Heart left ventricle (tissue), 16 donors: Measurements from ENCODE around the gene CR1L. TPM values are rescaled to one million over a fixed set of nuclear protein-coding genes. Genes with fewer than 3 reads are reported as not detected.
"Not testable (repeated sequence)": the region's sequence is repeated elsewhere in the genome, so short reads cannot be mapped to it uniquely, and the experiment has no call there.

Experiments used
- ATAC-seq, 4 donors: fragments of 200-7000 bp; cut with Tn5 transposase; one replicate each; pipeline ENCODE4 v1.9.1; 2020 to 2022; ENCODE audit warnings: moderate library complexity in 4 of 4, mild to moderate bottlenecking in 3 of 4, moderate number of reproducible peaks in 1 of 4
- DNase-seq, 5 donors: peaks; one replicate each; pipeline ENCODE4 v3.0.0-alpha.2; 2020
- H3K27ac ChIP-seq, 12 donors: fragments of 200-600 bp; sonication (generic) in 4 of 12; one replicate each; pipeline versions ENCODE4 v1.5.0 to v1.8.0; 2016 to 2022; ENCODE audit warnings: mild to moderate bottlenecking in 2 of 12
- H3K27me3 ChIP-seq, 9 donors: fragments of 200-600 bp; sonication (generic) in 2 of 9; one replicate each; pipeline versions ENCODE4 v1.5.1 to v1.8.0; 2016 to 2022; ENCODE audit warnings: mild to moderate bottlenecking in 3 of 9
- H3K36me3 ChIP-seq, 9 donors: fragments of 200-600 bp; sonication (generic) in 2 of 9; one replicate each; pipeline versions ENCODE4 v1.5.0 to v1.8.0; 2018 to 2022; ENCODE audit warnings: mild to moderate bottlenecking in 2 of 9
- H3K4me1 ChIP-seq, 12 donors: fragments of 200-600 bp; sonication (generic) in 4 of 12; one replicate each; pipeline versions ENCODE4 v1.5.0 to v1.8.0; 2016 to 2022; ENCODE audit warnings: mild to moderate bottlenecking in 3 of 12
- H3K4me3 ChIP-seq, 12 donors: fragments of 200-600 bp; sonication (generic) in 4 of 12; one replicate each; pipeline versions ENCODE4 v1.5.0 to v1.8.0; 2017 to 2022; ENCODE audit warnings: mild to moderate bottlenecking in 9 of 12, moderate library complexity in 4 of 12
- H3K9me3 ChIP-seq, 12 donors: fragments of 200-600 bp; sonication (generic) in 4 of 12; one replicate each; pipeline versions ENCODE4 v1.5.0 to v1.8.0; 2016 to 2022; ENCODE audit warnings: mild to moderate bottlenecking in 1 of 12
- POLR2A ChIP-seq, 2 donors: fragments of 450-650 bp; IDR thresholded peaks; one replicate each; pipeline ENCODE4 v1.6.1; 2017; ENCODE audit warnings: antibody characterized with exemption in 2 of 2, mild to moderate bottlenecking in 2 of 2, moderate library complexity in 2 of 2
- WGBS, 4 donors: extraction: QIAGEN DNeasy Blood & Tissue Kit in 2 of 4; methylation state at CpG; one replicate each; pipeline versions ENCODE4 v1.1.5 to v1.1.7; 2013 to 2018; 5-methylcytosine and 5-hydroxymethylcytosine counted together
- intact Hi-C, 10 donors: fragments of 100-400 bp; cut with DNase I; formaldehyde crosslinking; loops; one replicate each; pipeline versions ENCODE4 v1.11.1 to v1.14.2; 2022
- polyA plus RNA-seq, 2 donors: library from polyadenylated mRNA; stranded (reverse); fragments of 200-250 nt; gene quantifications; one replicate each; pipeline ENCODE4 v1.2.3, GENCODE V29; 2013
- total RNA-seq, 9 donors: library from RNA; depleted of rRNA in 2 of 9; stranded (reverse); fragments of >200 nt in 2 of 9; fragmentation: NEBNext Ultra II Directional in 3 of 9; extraction: Animal tissue kit (Norgen Biotek cat#: 25700) in 3 of 9; gene quantifications; one replicate each; pipeline versions ENCODE4 v1.1.0 to v1.2.4, GENCODE V29; 2016 to 2023
- TF ChIP-seq, protein P1 (sequence below), 12 donors: fragments of 200-600 bp; sonication (generic) in 4 of 12; IDR thresholded peaks; one replicate each; pipeline versions ENCODE4 v1.5.0 to v1.8.0; 2018 to 2022; ENCODE audit warnings: antibody characterized with exemption in 12 of 12, mild to moderate bottlenecking in 5 of 12
- donor health status: ischemic (EF 13 %, LVEDD 7.1; RV severe dilation, severe dysfunction).
- donor health status: healthy with polysubstance abuse.
- donor health status: DM: no; HTN: yes; CAD: no.
- donor health status: DM: no; HTN: no; CAD: no.
- donor health status: ischemic (EF 25% LVEDD 6.9; RV normal size, moderate dysfunction).
- donor health status: ischemic (EF 25% LVEDD 5.7; RV mildly dilated, moderate dysfunction).
- donor health status: healthy.
- donor health status: DM: yes; HTN: yes; CAD: no.
- donor health status: ischemic (EF 35%, LVEDD 5.7; RV mildly dilated, moderate dysfunction).
- donor health status: nonischemic (EF 11% LVEDD 7.7; RV severe dilation, severe dysfunction).
- donor health status: DM: yes; HTN: yes; CAD: no.
- donor health status: PGD.
- donor health status: ischemic (EF 29% LVEDD 5.4; RV normal size, mild dysfunction).
- donor health status: nonischemic (EF 23%, LVEDD 6.1; RV moderate dilation, normal function).

Gene CR1L
- total and polyA plus RNA-seq, 11 donors = 0.41 to 1.1 TPM; not detected in 9

DNA sequence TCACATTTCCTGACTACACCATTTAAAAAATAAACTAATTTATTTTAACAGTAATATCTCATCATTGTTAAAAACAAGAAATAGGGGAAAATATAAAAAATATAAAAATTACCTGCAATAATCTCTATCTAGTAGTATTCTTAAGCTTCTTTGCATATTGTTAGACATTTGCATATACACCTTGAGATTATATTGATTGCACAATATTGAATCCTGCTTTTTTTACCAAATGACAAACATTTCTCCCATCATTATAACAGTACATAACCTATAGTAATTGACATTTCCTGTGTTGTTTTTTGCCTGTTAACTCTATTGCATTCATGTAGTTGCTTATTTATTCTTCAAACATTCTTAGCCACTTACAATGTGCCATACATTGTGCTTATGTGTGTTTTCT lies 11.7 kb upstream of the CR1L start:
- H3K4me3 ChIP-seq = no peak overlapping the region
- peaks cover 0 to 13% (median 0%) of the 10 kb centered on the region in 9 donors for H3K36me3 ChIP-seq
- intact Hi-C loops = no loop called here
- H3K27me3 ChIP-seq = peaks cover 0 to 11% (median 0%) of the 10 kb centered on the region in 9 donors
- peaks cover 0 to 3% (median 0%) of the 10 kb centered on the region in 12 donors for H3K4me1 ChIP-seq
- no peaks in the 10 kb centered on the region for H3K9me3 ChIP-seq
- no peak overlapping the region for H3K27ac ChIP-seq
- ATAC-seq (no peak), DNase-seq (no peak)
- TF ChIP-seq, protein P1, sequence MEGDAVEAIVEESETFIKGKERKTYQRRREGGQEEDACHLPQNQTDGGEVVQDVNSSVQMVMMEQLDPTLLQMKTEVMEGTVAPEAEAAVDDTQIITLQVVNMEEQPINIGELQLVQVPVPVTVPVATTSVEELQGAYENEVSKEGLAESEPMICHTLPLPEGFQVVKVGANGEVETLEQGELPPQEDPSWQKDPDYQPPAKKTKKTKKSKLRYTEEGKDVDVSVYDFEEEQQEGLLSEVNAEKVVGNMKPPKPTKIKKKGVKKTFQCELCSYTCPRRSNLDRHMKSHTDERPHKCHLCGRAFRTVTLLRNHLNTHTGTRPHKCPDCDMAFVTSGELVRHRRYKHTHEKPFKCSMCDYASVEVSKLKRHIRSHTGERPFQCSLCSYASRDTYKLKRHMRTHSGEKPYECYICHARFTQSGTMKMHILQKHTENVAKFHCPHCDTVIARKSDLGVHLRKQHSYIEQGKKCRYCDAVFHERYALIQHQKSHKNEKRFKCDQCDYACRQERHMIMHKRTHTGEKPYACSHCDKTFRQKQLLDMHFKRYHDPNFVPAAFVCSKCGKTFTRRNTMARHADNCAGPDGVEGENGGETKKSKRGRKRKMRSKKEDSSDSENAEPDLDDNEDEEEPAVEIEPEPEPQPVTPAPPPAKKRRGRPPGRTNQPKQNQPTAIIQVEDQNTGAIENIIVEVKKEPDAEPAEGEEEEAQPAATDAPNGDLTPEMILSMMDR (IDR thresholded peaks at IDR 0.05) = no peak
- TF ChIP-seq POLR2A (IDR thresholded peaks at IDR 0.05) = no peak

GRCh38 chr1:207633699-207634289 lies 11.1 kb upstream of the CR1L start:
- ATAC-seq = not testable (repeated sequence)

DNA sequence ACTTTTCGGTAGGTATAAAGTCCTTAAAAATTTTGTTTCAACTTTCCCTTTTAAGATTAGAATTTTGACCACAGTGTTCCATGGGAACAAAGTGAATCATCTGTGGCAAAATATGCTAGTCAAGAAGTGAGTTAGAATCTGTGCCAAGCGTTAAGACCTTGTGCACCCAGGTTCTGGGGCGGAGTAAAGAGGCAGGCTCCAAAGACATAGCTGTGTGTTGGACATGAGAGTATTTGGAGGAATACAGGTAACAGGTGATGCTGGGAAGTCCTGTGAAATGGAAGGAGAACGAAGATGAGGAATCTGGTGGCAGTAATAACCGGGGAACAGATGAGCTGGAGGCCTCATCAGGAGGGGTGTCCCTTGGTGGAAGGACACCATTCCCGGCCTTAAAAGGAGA lies 10.6 kb upstream of the CR1L start:
- H3K9me3 ChIP-seq, H3K4me1 ChIP-seq, H3K27ac ChIP-seq, ATAC-seq, intact Hi-C loops, DNase-seq, H3K36me3 ChIP-seq, H3K4me3 ChIP-seq: not testable (repeated sequence)
- WGBS, 4 donors = 74 to 88% (median 80%) methylated on average over 6 of the region's 6 CpGs
- H3K27me3 ChIP-seq = peaks cover 0 to 17% (median 4%) of the 10 kb centered on the region in 9 donors

More at GRCh38 chr1:207633699-207634289, 11.1 kb upstream of the CR1L start:
- intact Hi-C loops, H3K9me3 ChIP-seq, H3K4me3 ChIP-seq, H3K4me1 ChIP-seq, H3K27ac ChIP-seq, DNase-seq: not testable (repeated sequence)
- WGBS, 4 donors = 75 to 80% (median 77%) methylated on average over 12 of the region's 12 CpGs
- Histone ChIP-seq H3K27me3 (peaks cover 0 to 12% (median 2%) of the 10 kb centered on the region in 9 donors), H3K36me3 (peaks cover 0 to 13% (median 0%) of the 10 kb centered on the region in 9 donors)

DNA sequence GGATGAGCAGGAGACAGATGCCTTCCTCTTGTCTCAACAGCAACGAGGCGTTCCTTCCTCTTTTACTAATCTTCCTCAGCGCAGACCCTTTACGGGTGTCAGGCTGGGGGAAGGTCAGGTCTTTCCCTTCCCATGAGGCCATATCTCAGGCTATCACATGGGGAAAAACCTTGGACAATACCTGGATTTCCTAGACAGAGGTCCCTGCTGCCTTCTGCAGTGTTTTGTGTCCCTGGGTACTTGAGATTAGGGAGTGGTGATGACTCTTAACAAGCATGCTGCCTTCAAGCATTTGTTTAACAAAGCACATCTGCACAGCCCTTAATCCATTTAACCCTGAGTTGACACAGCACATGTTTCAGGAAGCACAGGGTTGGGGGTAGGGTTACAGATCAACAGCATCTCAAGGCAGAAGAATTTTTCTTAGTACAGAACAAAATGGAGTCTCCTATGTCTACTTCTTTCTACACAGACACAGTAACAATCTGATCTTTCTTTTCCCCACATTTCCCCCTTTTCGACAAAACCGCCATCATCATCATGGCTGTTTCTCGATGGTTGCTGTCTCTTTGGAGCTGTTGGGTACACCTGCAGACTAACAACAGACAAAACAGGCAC lies 9.3 kb upstream of the CR1L start:
- ATAC-seq, H3K4me1 ChIP-seq, H3K4me3 ChIP-seq, H3K9me3 ChIP-seq, H3K27ac ChIP-seq, DNase-seq, intact Hi-C loops, H3K36me3 ChIP-seq: not testable (repeated sequence)
- peaks cover 0 to 26% (median 4%) of the 10 kb centered on the region in 9 donors for H3K27me3 ChIP-seq
- WGBS, 4 donors = 49 to 63% (median 52%) methylated on average over 7 of the region's 7 CpGs

DNA sequence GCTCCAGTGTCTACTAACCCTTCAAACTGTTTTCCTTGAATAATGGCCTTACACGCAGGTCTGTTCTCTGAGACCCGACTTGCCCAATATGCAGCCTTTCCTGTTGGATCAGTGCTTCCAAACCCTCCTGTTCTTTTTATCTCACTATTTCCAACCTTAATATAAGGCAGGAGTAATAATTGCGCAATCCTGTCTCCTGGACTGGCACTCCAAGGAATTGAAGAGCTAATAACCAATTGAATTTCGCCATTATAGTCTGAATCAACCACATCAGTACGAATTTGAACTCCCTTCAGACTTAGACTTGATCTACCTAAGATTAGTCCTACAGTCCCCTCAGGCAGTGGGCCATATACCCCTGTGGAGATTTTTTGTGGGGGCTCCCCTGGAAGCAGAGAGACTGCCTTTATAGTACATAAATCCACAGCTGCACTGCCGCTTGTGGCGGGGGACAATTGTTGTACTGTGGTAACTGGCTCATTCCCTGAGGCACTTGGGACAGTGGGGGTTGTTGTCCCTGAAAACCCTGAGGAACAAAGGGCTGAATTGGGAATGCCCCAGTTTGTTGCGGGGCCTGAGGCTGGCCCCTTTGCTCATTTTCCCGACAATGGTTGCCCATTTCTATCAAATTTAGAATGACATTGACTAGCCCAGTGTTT lies 6.3 kb upstream of the CR1L start:
- H3K4me3 ChIP-seq, H3K36me3 ChIP-seq, H3K9me3 ChIP-seq, ATAC-seq, DNase-seq, H3K4me1 ChIP-seq, H3K27ac ChIP-seq, intact Hi-C loops: not testable (repeated sequence)
- peaks cover 0 to 30% (median 7%) of the 10 kb centered on the region in 9 donors for H3K27me3 ChIP-seq
- 86 to 89% (median 88%) methylated on average over 8 to 9 of the region's 9 CpGs for WGBS, 4 donors

- H3K4me3 ChIP-seq, ATAC-seq, DNase-seq, H3K9me3 ChIP-seq, intact Hi-C loops, H3K36me3 ChIP-seq, H3K27ac ChIP-seq, H3K4me1 ChIP-seq: not testable (repeated sequence)
- 48 to 55% (median 54%) methylated on average over 5 of the region's 5 CpGs for WGBS, 4 donors
- H3K27me3 ChIP-seq = peaks cover 0 to 25% (median 7%) of the 10 kb centered on the region in 9 donors
Observed at GRCh38 chr1:207639362-207639761, 5.6 kb upstream of the CR1L start.
